Measurements from ENCODE around the gene FKBP4. TPM values are rescaled to one million over a fixed set of nuclear protein-coding genes. Genes with fewer than 3 reads are reported as not detected.

Gene FKBP4
- total and polyA plus RNA-seq, 2 of the 13 experiments (the other 11 are each of a cell fraction or from before 2014, with no cell fraction given) = 25.7 to 66.1 TPM

GRCh38 chr12:2806700-2807099, 11.9 kb downstream of the FKBP4 start:
- no peak for ATAC-seq

More at GRCh38 chr12:2806700-2807099, 11.9 kb downstream of the FKBP4 start:
- no peak overlapping the region for H2AFZ ChIP-seq (ENCODE audit: low read length)
- peaks cover 3% of the 10 kb centered on the region for H3K4me1 ChIP-seq (ENCODE audit: insufficient read depth, low read length)
- ChIA-PET POLR2A (interaction anchor here (0.6 to 0.7 kb wide), 2 partner anchors 11 to 13 kb away, joined by 3 read pairs; no protein-coding TSS in a partner anchor), CTCF (ENCODE audit: low intra/inter-chr PET ratio, low total read pairs) (no interaction called here)
- FAIRE-seq = no peak
- intact Hi-C loops (cut with micrococcal nuclease; ENCODE audit: unreplicated experiment) (no loop called here), in situ Hi-C loops (cut with HindIII; ENCODE audit: extremely low pct_ligation_motif_present, low pct_unique_long_range_greater_than_20kb) (no loop called here)
- 0 out of 2 replicates have a peak, but pooled peaks have one; percentile 24 for TF ChIP-seq ZNF362 (CRISPR knock-in tag; IDR thresholded peaks at IDR 0.05; ENCODE audit: borderline replicate concordance)
- TF ChIP-seq CEBPB (IDR thresholded peaks at IDR 0.05; ENCODE audit: borderline replicate concordance, low read depth, low read length) = peak; percentile 41; the same call in 1 of the 2 replicates
- no peak for TF ChIP-seq GATA4 (IDR thresholded peaks at IDR 0.05; ENCODE audit: borderline replicate concordance, low read depth)
- no peak for TF ChIP-seq EP300 (IDR thresholded peaks at IDR 0.05; ENCODE audit: low read depth in 2 of 2, low read length in 2 of 2)
- TF ChIP-seq EP300 (CRISPR knock-in tag; IDR thresholded peaks at IDR 0.05; ENCODE audit: borderline replicate concordance) = no peak
- peak; percentile 28; the same call in 1 of the 2 replicates for TF ChIP-seq ZNF770 (CRISPR knock-in tag; IDR thresholded peaks at IDR 0.05)
- TF ChIP-seq KMT2B (CRISPR knock-in tag; IDR thresholded peaks at IDR 0.05) = no peak
- TF ChIP-seq EZH2 (conservative IDR thresholded peaks at IDR 0.05; ENCODE audit: low read depth, low read length) = no peak
- no peak for TF ChIP-seq ZBTB10 (CRISPR knock-in tag; IDR thresholded peaks at IDR 0.05; ENCODE audit: borderline replicate concordance)
- no peak for TF ChIP-seq PHF5A (CRISPR knock-in tag; IDR thresholded peaks at IDR 0.05; ENCODE audit: low read depth, unreplicated experiment)
- TF ChIP-seq PRDM15 (CRISPR knock-in tag; IDR thresholded peaks at IDR 0.05) = no peak
- H3K9me3 ChIP-seq (ENCODE audit: low read length) = no peaks in the 10 kb centered on the region
- H3K9ac ChIP-seq (ENCODE audit: insufficient read depth, low read depth, low read length) = no peak overlapping the region
- peaks cover 10 to 40% of the 10 kb centered on the region in 2 experiments; a peak in 4 of 5 replicates for H3K36me3 ChIP-seq (replicated peaks in 1 of 2; ENCODE audit: control insufficient read depth in 1 of 2, insufficient read depth in 2 of 2, low read length in 2 of 2)
- DNase-seq (ENCODE audit: low spot score) = no peak
- no peaks in the 10 kb centered on the region; the same call in 1 of the 2 replicates for H4K20me1 ChIP-seq (ENCODE audit: insufficient read depth, low read length)
- no TSS peak for BruUV-seq (replicated peaks)
- no peak overlapping the region for H3K4me3 ChIP-seq (replicated peaks in 1 of 3; ENCODE audit: insufficient read depth in 1 of 3, low read depth in 2 of 3, low read length in 3 of 3)
- no peak overlapping the region for H3K4me2 ChIP-seq (ENCODE audit: low read depth, low read length)
- WGBS (ENCODE audit: low lambda C conversion rate) = 95% methylated on average over 6 of the region's 6 CpGs
- no peaks in the 10 kb centered on the region for H3K27me3 ChIP-seq (ENCODE audit: control insufficient read depth in 1 of 2, insufficient read depth in 2 of 2, low read length in 2 of 2)
- peaks cover 3% of the 10 kb centered on the region for H3K79me2 ChIP-seq (ENCODE audit: insufficient read depth, low read length)
- no peak overlapping the region for H3K27ac ChIP-seq (ENCODE audit: extremely low read length, insufficient read depth, low read length)

Data from HepG2 (cell line).